HCT116 (cell line): Measurements from ENCODE around the gene BOLL. TPM values are rescaled to one million over a fixed set of nuclear protein-coding genes. Genes with fewer than 3 reads are reported as not detected.
"Not testable (repeated sequence)": the region's sequence is repeated elsewhere in the genome, so short reads cannot be mapped to it uniquely, and the experiment has no call there.

Source experiments
- ATAC-seq: fragments of 200-7000 bp; cut with Tn5 transposase; 2 replicates; pipeline ENCODE4 v1.9.1; 2020; ENCODE audit warnings: mild to moderate bottlenecking, moderate library complexity
- BruUV-seq: library from RNA; stranded (reverse); fragments of 400-500 nt; replicated peaks from 2 replicates; lab custom pipeline; 2021; lab: Mats Ljungman, UMichigan
- CTCF ChIA-PET: fragments of 300-600 bp; sonication (Branson Sonifier 250); formaldehyde crosslinking; loops from one replicate; lab custom pipeline; 2021; ENCODE audit warnings: antibody characterized with exemption; lab: Charles Lee
- POLR2A ChIA-PET: fragments of 300-600, 350-600 bp; sonication (Branson Sonifier 250); formaldehyde crosslinking; loops from one replicate; lab custom pipeline; 2021; ENCODE audit warnings: antibody characterized with exemption; lab: Charles Lee
- RAD21 ChIA-PET, 2 experiments: fragments of 300-600 bp; sonication (Branson Sonifier 250); formaldehyde crosslinking; loops; one replicate each; lab custom pipeline; 2023; ENCODE audit warnings: low total read pairs in 2 of 2; ENCODE audit not compliant: uncharacterized antibody in 2 of 2, unreplicated experiment in 2 of 2, low non-redundant PET in 1 of 2; lab: Charles Lee
- DNase-seq: peaks from one replicate; pipeline ENCODE4 v3.0.0-alpha.2; 2010; ENCODE audit warnings: low read depth, low spot score
- H2AFZ ChIP-seq: fragments of 200-600 bp; shearing (Covaris generic), sonication (generic); 2 replicates; pipeline ENCODE4 v1.6.1; 2017; ENCODE audit warnings: low read depth, mixed run types, mixed read lengths, antibody characterized with exemption, low read length; ENCODE audit not compliant: poor library complexity, severe bottlenecking
- H3K27ac ChIP-seq: 2 replicates; pipeline ENCODE4 v1.5.1; 2012; ENCODE audit warnings: low read depth, low read length
- H3K27me3 ChIP-seq: fragments of 200-600 bp; sonication (generic); 2 replicates; pipeline ENCODE4 v1.6.1; 2016; ENCODE audit warnings: mixed run types, low read length, mixed read lengths; ENCODE audit not compliant: insufficient read depth
- H3K36me3 ChIP-seq, 2 experiments: fragments of 200-500 bp in 1 of 2; fragments of 200-600 bp in 1 of 2; sonication (Bioruptor generic) in 1 of 2; sonication (generic) in 1 of 2; 2 replicates each; pipeline versions ENCODE4 v1.5.1 to v1.6.1; 2014 to 2016; ENCODE audit warnings: low read length in 2 of 2, inconsistent platforms in 1 of 2, mixed read lengths in 1 of 2, mixed run types in 1 of 2; ENCODE audit not compliant: insufficient read depth in 2 of 2, control insufficient read depth in 1 of 2
- H3K4me1 ChIP-seq, 2 experiments: fragments of 200-600 bp in 1 of 2; sonication (generic) in 1 of 2; 2 replicates each; pipeline versions ENCODE4 v1.5.1 to v1.6.1; 2012 to 2017; ENCODE audit warnings: low read length in 2 of 2, inconsistent platforms in 1 of 2, mild to moderate bottlenecking in 1 of 2, mixed read lengths in 1 of 2, mixed run types in 1 of 2, moderate library complexity in 1 of 2; ENCODE audit not compliant: insufficient read depth in 2 of 2, control insufficient read depth in 1 of 2
- H3K4me2 ChIP-seq: fragments of 200-600 bp; sonication (generic); 2 replicates; pipeline ENCODE4 v1.6.1; 2017; ENCODE audit warnings: mixed run types, low read length, mixed read lengths
- H3K4me3 ChIP-seq, 2 experiments: fragments of 200-600 bp in 1 of 2; sonication (generic) in 1 of 2; replicated peaks in 1 of 2; 2 replicates each; pipeline ENCODE4 v1.5.1; 2011 to 2016; ENCODE audit warnings: low read length in 2 of 2, control low read depth in 1 of 2, low read depth in 1 of 2, mild to moderate bottlenecking in 1 of 2, mixed read lengths in 1 of 2, mixed run types in 1 of 2
- H3K79me2 ChIP-seq: fragments of 200-600 bp; sonication (generic); 2 replicates; pipeline ENCODE4 v1.6.1; 2017; ENCODE audit warnings: mild to moderate bottlenecking, mixed run types, low read length, moderate library complexity, mixed read lengths; ENCODE audit not compliant: insufficient read depth
- H3K9ac ChIP-seq: fragments of 200-600 bp; sonication (generic); 2 replicates; pipeline ENCODE4 v1.6.1; 2016; ENCODE audit warnings: low read length, mixed read lengths
- H3K9me2 ChIP-seq: fragments of 200-600 bp; sonication (generic), shearing (Covaris generic); 2 replicates; pipeline ENCODE4 v1.6.1; 2017; ENCODE audit warnings: mixed run types, mild to moderate bottlenecking, moderate library complexity; ENCODE audit not compliant: insufficient read depth
- H3K9me3 ChIP-seq, 2 experiments: fragments of 200-500 bp in 1 of 2; fragments of 200-600 bp in 1 of 2; sonication (Bioruptor generic) in 1 of 2; sonication (generic) in 1 of 2; 2 replicates each; pipeline ENCODE4 v1.6.1; 2014 to 2017; ENCODE audit warnings: low read length in 2 of 2, mixed read lengths in 2 of 2, inconsistent platforms in 1 of 2, low read depth in 1 of 2, mild to moderate bottlenecking in 1 of 2, mixed run types in 1 of 2, moderate library complexity in 1 of 2; ENCODE audit not compliant: control insufficient read depth in 1 of 2, insufficient read depth in 1 of 2
- H4K20me1 ChIP-seq: fragments of 200-600 bp; sonication (generic), shearing (Covaris generic); 2 replicates; pipeline ENCODE4 v1.6.1; 2017; ENCODE audit warnings: mixed run types, mild to moderate bottlenecking, moderate library complexity; ENCODE audit not compliant: insufficient read depth
- intact Hi-C: fragments of 100-400 bp; cut with micrococcal nuclease; formaldehyde crosslinking; loops from 2 replicates; pipeline ENCODE4 v1.10.0; 2022
- total RNA-seq: library from RNA; stranded (reverse); gene quantifications from one replicate; pipeline ENCODE4 v1.2.1, GENCODE V29; 2021; ENCODE audit not compliant: unreplicated experiment

The BOLL gene
- total RNA-seq, 1 experiment from 2014 or later, result not detected

- H3K36me3 ChIP-seq, ATAC-seq, RAD21 ChIA-PET, H3K9me3 ChIP-seq, H3K4me3 ChIP-seq, CTCF ChIA-PET, H3K27me3 ChIP-seq, H3K9me2 ChIP-seq, POLR2A ChIA-PET, H3K4me2 ChIP-seq, H3K79me2 ChIP-seq, H3K9ac ChIP-seq, H4K20me1 ChIP-seq, BruUV-seq, intact Hi-C loops, H3K27ac ChIP-seq, H2AFZ ChIP-seq, DNase-seq, H3K4me1 ChIP-seq: not testable (repeated sequence)
Observed at GRCh38 chr2:197696571-197696970, 88.5 kb downstream of the BOLL start.

GRCh38 chr2:197695971-197696370, 89.1 kb downstream of the BOLL start:
- H3K36me3 ChIP-seq, H3K9ac ChIP-seq, H2AFZ ChIP-seq, H3K9me2 ChIP-seq, H3K27ac ChIP-seq, H3K4me1 ChIP-seq, H3K4me2 ChIP-seq, BruUV-seq, DNase-seq, H3K27me3 ChIP-seq, H3K9me3 ChIP-seq, H3K79me2 ChIP-seq, H4K20me1 ChIP-seq, ATAC-seq, RAD21 ChIA-PET, CTCF ChIA-PET, POLR2A ChIA-PET, intact Hi-C loops, H3K4me3 ChIP-seq: not testable (repeated sequence)

GRCh38 chr2:197695206-197695605, 89.9 kb downstream of the BOLL start:
- H3K36me3 ChIP-seq, BruUV-seq, H3K4me2 ChIP-seq, RAD21 ChIA-PET, H2AFZ ChIP-seq, ATAC-seq, H4K20me1 ChIP-seq, DNase-seq, H3K9me3 ChIP-seq, H3K27me3 ChIP-seq, H3K27ac ChIP-seq, H3K79me2 ChIP-seq, H3K9me2 ChIP-seq, CTCF ChIA-PET, H3K4me3 ChIP-seq, intact Hi-C loops, POLR2A ChIA-PET, H3K9ac ChIP-seq, H3K4me1 ChIP-seq: not testable (repeated sequence)
